GM18505 (cell line): ENCODE data around the gene MIEN1.

Experiments
- ATAC-seq: cut with Tn5 transposase; IDR thresholded peaks from one replicate; pipeline ENCODE4 v1.9.1; 2021; ENCODE audit not compliant: unreplicated experiment
- POLR2A ChIP-seq: IDR thresholded peaks from 4 replicates; pipeline ENCODE4 v1.6.1; 2011; ENCODE audit warnings: borderline replicate concordance; ENCODE audit not compliant: insufficient read depth, insufficient read length; ENCODE audit errors: extremely low read depth

Gene MIEN1

GRCh38 chr17:39763051-39763820, 32.9 kb upstream of the MIEN1 start:
- no peak for TF ChIP-seq POLR2A
- no peak for ATAC-seq

- TF ChIP-seq POLR2A = no peak
Observed at GRCh38 chr17:39761861-39762496, 31.6 kb upstream of the MIEN1 start.

GRCh38 chr17:39759204-39759603, 28.9 kb upstream of the MIEN1 start:
- TF ChIP-seq POLR2A = peak; percentile 35
- ATAC-seq = no peak

More at GRCh38 chr17:39761861-39762496, 31.6 kb upstream of the MIEN1 start:
- ATAC-seq = no peak

- TF ChIP-seq POLR2A = peak; percentile 63
- no peak for ATAC-seq
Observed at GRCh38 chr17:39757931-39758873, 27.9 kb upstream of the MIEN1 start.

GRCh38 chr17:39757176-39757662, 26.9 kb upstream of the MIEN1 start:
- ATAC-seq = no peak
- TF ChIP-seq POLR2A = no peak

- no peak for ATAC-seq
- no peak for TF ChIP-seq POLR2A
Observed at GRCh38 chr17:39756380-39757079, 26.2 kb upstream of the MIEN1 start.

- ATAC-seq = no peak
- peak; percentile 39 for TF ChIP-seq POLR2A
Observed at GRCh38 chr17:39755554-39756379, 25.4 kb upstream of the MIEN1 start.

GRCh38 chr17:39754958-39755553, 24.7 kb upstream of the MIEN1 start:
- no peak for ATAC-seq
- no peak for TF ChIP-seq POLR2A

- peak; percentile 64 for ATAC-seq
- TF ChIP-seq POLR2A = peak; percentile 60
Observed at GRCh38 chr17:39754161-39754957, 24.0 kb upstream of the MIEN1 start.

- peak; percentile 63 for TF ChIP-seq POLR2A
- ATAC-seq = peak; percentile 27
Observed at GRCh38 chr17:39753514-39754160, 23.3 kb upstream of the MIEN1 start.
